Lung (tissue), 12 donors: ENCODE data around the gene OR7G2. TPM values are rescaled to one million over a fixed set of nuclear protein-coding genes. Genes with fewer than 3 reads are reported as not detected.

Experiments
- ATAC-seq: fragments of 200-7000 bp; cut with Tn5 transposase; one replicate; pipeline ENCODE4 v1.9.1; 2020; ENCODE audit warnings: moderate number of reproducible peaks; ENCODE audit not compliant: insufficient read depth, low FRiP score
- DNase-seq, 3 donors: peaks; one replicate each; pipeline ENCODE4 v3.0.0-alpha.2; 2013 to 2017
- H3K27ac ChIP-seq, 2 donors: one replicate each; pipeline ENCODE4 v1.5.1; 2013; ENCODE audit warnings: mild to moderate bottlenecking in 2 of 2, moderate library complexity in 2 of 2, control low read depth in 1 of 2, inconsistent platforms in 1 of 2, low read depth in 1 of 2, low read length in 1 of 2
- H3K27me3 ChIP-seq, 3 donors: one replicate each; pipeline ENCODE4 v1.5.1; 2013; ENCODE audit warnings: low read length in 2 of 3; ENCODE audit not compliant: control insufficient read depth in 3 of 3, insufficient read depth in 3 of 3
- H3K36me3 ChIP-seq, 4 donors: one replicate each; pipeline ENCODE4 v1.5.1; 2013; ENCODE audit warnings: low read length in 4 of 4, mild to moderate bottlenecking in 1 of 4, moderate library complexity in 1 of 4; ENCODE audit not compliant: control insufficient read depth in 4 of 4, insufficient read depth in 4 of 4
- H3K4me1 ChIP-seq, 5 donors: one replicate each; pipeline ENCODE4 v1.5.1; 2013; ENCODE audit warnings: low read length in 5 of 5, mild to moderate bottlenecking in 2 of 5, moderate library complexity in 1 of 5; ENCODE audit not compliant: control insufficient read depth in 5 of 5, insufficient read depth in 5 of 5
- H3K4me3 ChIP-seq: one replicate; pipeline ENCODE4 v1.5.1; 2013; ENCODE audit warnings: mild to moderate bottlenecking, control low read depth, moderate library complexity
- H3K9ac ChIP-seq, 2 donors: one replicate each; pipeline ENCODE4 v1.5.1; 2013; ENCODE audit warnings: low read length in 2 of 2, control low read depth in 1 of 2; ENCODE audit not compliant: insufficient read depth in 1 of 2
- H3K9me3 ChIP-seq, 4 donors: one replicate each; pipeline ENCODE4 v1.5.1; 2013; ENCODE audit warnings: low read length in 3 of 4, mild to moderate bottlenecking in 1 of 4, moderate library complexity in 1 of 4; ENCODE audit not compliant: control insufficient read depth in 4 of 4, insufficient read depth in 3 of 4
- WGBS, 2 donors: extraction: QIAGEN DNeasy Blood & Tissue Kit; methylation state at CpG; one replicate each; pipeline ENCODE4 v1.1.7; 2013; 5-methylcytosine and 5-hydroxymethylcytosine counted together
- polyA plus RNA-seq, 2 donors: library from polyadenylated mRNA; stranded (reverse); fragments of 200-250 nt; gene quantifications; one replicate each; pipeline ENCODE4 v1.2.1, GENCODE V29; 2013
- total RNA-seq, 2 donors: library from RNA; depleted of rRNA in 1 of 2; stranded (reverse); fragments of >200 nt in 1 of 2; gene quantifications; one replicate each; pipeline ENCODE4 v1.2.1, GENCODE V29; 2014 to 2021
- TF ChIP-seq, protein P1 (sequence below): IDR thresholded peaks from 2 replicates; pipeline ENCODE4 v1.5.1; 2012; ENCODE audit warnings: mild to moderate bottlenecking; ENCODE audit errors: control extremely low read depth, extremely low read depth
- donor health status: control.
- donor health status: control.
- donor health status: Bipolar disorder and iron deficiency.
- donor health status: healthy.
- donor health status: DM: yes; HTN: yes; CAD: no.

OR7G2 gene
- total and polyA plus RNA-seq, 4 donors: not detected

DNA sequence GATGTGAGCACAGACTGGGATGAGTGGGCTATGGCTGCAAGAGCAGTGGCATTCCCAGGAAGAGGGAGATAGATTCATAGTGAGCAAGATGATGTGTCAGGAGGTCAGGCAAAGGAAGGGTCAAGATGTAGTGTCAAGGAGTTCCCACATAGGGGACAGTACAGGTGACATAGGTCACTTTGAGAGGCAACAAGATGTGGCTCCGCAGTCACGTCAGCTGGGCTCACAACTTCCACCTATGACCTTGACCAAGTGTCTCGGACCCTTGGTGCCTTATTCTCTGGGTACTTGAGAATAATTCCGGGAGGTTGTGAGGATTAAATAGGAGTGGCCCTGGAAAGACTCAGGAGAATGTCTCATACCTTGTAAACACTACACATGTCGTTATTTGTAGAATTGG lies 43.4 kb upstream of the OR7G2 start:
- Histone ChIP-seq H3K4me3 (no peak overlapping the region), H3K4me1 (peaks cover 0 to 11% (median 0%) of the 10 kb centered on the region in 5 donors), H3K27ac (no peak overlapping the region), H3K27me3 (no peaks in the 10 kb centered on the region), H3K9me3 (peaks cover 1 to 33% (median 12%) of the 10 kb centered on the region in 4 donors), H3K9ac (no peak overlapping the region), H3K36me3 (peaks cover 4 to 41% (median 20%) of the 10 kb centered on the region in 4 donors)
- TF ChIP-seq, protein P1, sequence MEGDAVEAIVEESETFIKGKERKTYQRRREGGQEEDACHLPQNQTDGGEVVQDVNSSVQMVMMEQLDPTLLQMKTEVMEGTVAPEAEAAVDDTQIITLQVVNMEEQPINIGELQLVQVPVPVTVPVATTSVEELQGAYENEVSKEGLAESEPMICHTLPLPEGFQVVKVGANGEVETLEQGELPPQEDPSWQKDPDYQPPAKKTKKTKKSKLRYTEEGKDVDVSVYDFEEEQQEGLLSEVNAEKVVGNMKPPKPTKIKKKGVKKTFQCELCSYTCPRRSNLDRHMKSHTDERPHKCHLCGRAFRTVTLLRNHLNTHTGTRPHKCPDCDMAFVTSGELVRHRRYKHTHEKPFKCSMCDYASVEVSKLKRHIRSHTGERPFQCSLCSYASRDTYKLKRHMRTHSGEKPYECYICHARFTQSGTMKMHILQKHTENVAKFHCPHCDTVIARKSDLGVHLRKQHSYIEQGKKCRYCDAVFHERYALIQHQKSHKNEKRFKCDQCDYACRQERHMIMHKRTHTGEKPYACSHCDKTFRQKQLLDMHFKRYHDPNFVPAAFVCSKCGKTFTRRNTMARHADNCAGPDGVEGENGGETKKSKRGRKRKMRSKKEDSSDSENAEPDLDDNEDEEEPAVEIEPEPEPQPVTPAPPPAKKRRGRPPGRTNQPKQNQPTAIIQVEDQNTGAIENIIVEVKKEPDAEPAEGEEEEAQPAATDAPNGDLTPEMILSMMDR: no peak
- WGBS, 2 donors: 98 to 100% methylated on average over 5 of the region's 5 CpGs
- no peak for ATAC-seq
- DNase-seq: no peak

DNA sequence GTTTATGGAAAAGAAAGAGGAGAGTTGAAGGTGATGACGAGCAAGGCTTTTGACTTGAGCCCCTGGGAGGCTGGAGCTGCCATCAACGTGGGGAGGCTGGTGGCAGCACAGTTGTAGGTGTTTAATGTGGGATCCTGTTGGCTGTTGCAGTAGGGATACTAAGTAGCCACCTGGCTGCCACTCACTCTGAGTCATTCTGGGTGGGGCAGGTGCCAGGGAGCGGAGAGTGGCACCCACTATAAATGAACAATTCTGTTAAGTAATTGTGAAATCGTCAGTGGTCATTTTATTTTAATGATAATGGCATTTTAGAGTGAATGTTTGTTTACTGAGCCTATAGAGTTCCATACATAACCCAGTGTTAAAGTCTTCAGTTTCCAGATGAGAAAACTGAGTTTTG lies 42.7 kb upstream of the OR7G2 start:
- Histone ChIP-seq H3K4me1 (peaks cover 0 to 11% (median 0%) of the 10 kb centered on the region in 5 donors), H3K9me3 (peaks cover 7 to 33% (median 13%) of the 10 kb centered on the region in 4 donors), H3K27ac (no peak overlapping the region), H3K9ac (no peak overlapping the region), H3K36me3 (peaks cover 0 to 40% (median 18%) of the 10 kb centered on the region in 4 donors), H3K27me3 (no peaks in the 10 kb centered on the region), H3K4me3 (no peak overlapping the region)
- WGBS, 2 donors: 94% methylated on average over 4 of the region's 4 CpGs
- DNase-seq (no peak), ATAC-seq (no peak)
- TF ChIP-seq, protein P1: no peak

DNA sequence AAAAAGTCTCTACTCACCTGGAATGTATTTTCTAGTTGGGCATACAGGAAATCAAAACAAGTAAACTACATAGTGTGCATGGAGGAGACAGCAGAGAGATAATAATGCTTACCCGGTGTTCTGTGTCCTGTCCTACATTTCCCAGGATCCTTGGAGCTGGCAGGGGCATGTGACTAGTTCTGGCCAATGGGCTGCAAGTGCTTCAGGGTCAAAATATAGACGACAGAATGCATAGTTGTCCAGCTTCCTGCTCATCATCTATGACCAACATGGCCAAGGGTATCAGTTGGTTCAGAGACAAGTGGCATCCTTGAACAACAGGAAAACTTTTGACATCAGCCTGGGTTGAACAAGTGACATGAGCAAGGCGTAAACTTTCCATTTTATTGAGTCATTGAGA lies 41.4 kb upstream of the OR7G2 start:
- ATAC-seq: no peak
- peaks cover 0 to 11% (median 0%) of the 10 kb centered on the region in 5 donors for H3K4me1 ChIP-seq
- no peak for DNase-seq
- no peak overlapping the region for H3K4me3 ChIP-seq
- WGBS, 2 donors: 93 to 98% methylated on average over 3 of the region's 3 CpGs
- H3K27ac ChIP-seq: no peak overlapping the region
- H3K36me3 ChIP-seq: peaks cover 0 to 35% (median 18%) of the 10 kb centered on the region in 4 donors
- TF ChIP-seq, protein P1: no peak
- H3K27me3 ChIP-seq: no peaks in the 10 kb centered on the region
- no peak overlapping the region for H3K9ac ChIP-seq
- H3K9me3 ChIP-seq: peaks cover 9 to 32% (median 17%) of the 10 kb centered on the region in 4 donors

DNA sequence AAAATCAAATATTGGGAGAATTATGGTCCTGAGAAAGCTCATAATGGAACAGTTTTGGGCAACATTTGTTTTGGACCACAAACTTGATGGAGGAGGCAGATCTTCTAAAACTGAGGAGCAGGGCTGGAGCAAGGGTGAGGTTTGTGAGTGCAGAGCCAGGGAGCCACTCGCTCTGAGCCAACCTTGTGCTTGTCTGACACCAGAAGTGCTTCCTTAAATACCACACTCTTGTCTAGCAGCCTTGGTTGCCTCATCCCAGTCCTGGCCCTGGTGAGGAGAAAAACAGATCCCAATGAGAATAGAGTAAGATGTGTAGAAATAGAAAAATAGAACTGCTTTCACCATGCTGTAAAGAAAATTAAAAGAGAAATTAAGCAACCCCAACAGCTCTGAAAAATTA lies 39.6 kb upstream of the OR7G2 start:
- H3K27me3 ChIP-seq: no peaks in the 10 kb centered on the region
- H3K9ac ChIP-seq: no peak overlapping the region
- DNase-seq (no peak), ATAC-seq (no peak)
- TF ChIP-seq, protein P1: no peak
- no peak overlapping the region for H3K27ac ChIP-seq
- H3K4me3 ChIP-seq: no peak overlapping the region
- peaks cover 6 to 25% (median 15%) of the 10 kb centered on the region in 4 donors for H3K9me3 ChIP-seq
- WGBS, 2 donors: 98 to 100% methylated on average over 1 of the region's 1 CpG
- peaks cover 0 to 19% (median 14%) of the 10 kb centered on the region in 4 donors for H3K36me3 ChIP-seq
- peaks cover 0 to 11% (median 0%) of the 10 kb centered on the region in 5 donors for H3K4me1 ChIP-seq
